ENCODE results near the gene CSMD2. TPM values are rescaled to one million over a fixed set of nuclear protein-coding genes. Genes with fewer than 3 reads are reported as not detected.

CSMD2 gene
- total and polyA plus RNA-seq, 12 donors = 0.35 to 5.1 (median 1.5) TPM

- DNase-seq = no peak
- Histone ChIP-seq H3K4me3 (no peak overlapping the region), H3K36me3 (replicated peaks in 1 of 2) (no peaks in the 10 kb centered on the region), H3K4me1 (replicated peaks in 1 of 2) (no peaks in the 10 kb centered on the region), H3K27ac (no peak overlapping the region), H3K27me3 (no peaks in the 10 kb centered on the region), H3K9me3 (replicated peaks in 1 of 3) (no peaks in the 10 kb centered on the region)
- intact Hi-C loops (cut with DNase I) = no loop called here
- WGBS, 4 donors = 88 to 92% (median 90%) methylated on average over 4 of the region's 4 CpGs
- no peak for TF ChIP-seq CTCF (IDR thresholded peaks at IDR 0.05)
- TF ChIP-seq POLR2A (IDR thresholded peaks at IDR 0.05) = no peak
These were observed 538.2 kb downstream of the CSMD2 start for GRCh38 chr1:33626801-33627200.

- no peak for TF ChIP-seq CTCF (IDR thresholded peaks at IDR 0.05)
- TF ChIP-seq POLR2A (IDR thresholded peaks at IDR 0.05) = no peak
- no peaks in the 10 kb centered on the region for H3K9me3 ChIP-seq (replicated peaks in 1 of 3)
- no peaks in the 10 kb centered on the region for H3K27me3 ChIP-seq
- H3K4me3 ChIP-seq = no peak overlapping the region
- H3K27ac ChIP-seq = no peak overlapping the region
- 90 to 94% (median 93%) methylated on average over 22 to 35 of the region's 35 CpGs for WGBS, 4 donors
- intact Hi-C loops (cut with DNase I) = no loop called here
- H3K4me1 ChIP-seq (replicated peaks in 1 of 2) = no peaks in the 10 kb centered on the region
- no peak for DNase-seq
- no peaks in the 10 kb centered on the region for H3K36me3 ChIP-seq (replicated peaks in 1 of 2)
These were observed 539.8 kb downstream of the CSMD2 start for GRCh38 chr1:33624991-33625870.

GRCh38 chr1:33624261-33624990 is 540.6 kb downstream of the CSMD2 start:
- WGBS, 4 donors = 90 to 97% (median 93%) methylated on average over 15 to 25 of the region's 25 CpGs
- no peak overlapping the region for H3K27ac ChIP-seq
- H3K4me3 ChIP-seq = no peak overlapping the region
- no peaks in the 10 kb centered on the region for H3K4me1 ChIP-seq (replicated peaks in 1 of 2)
- no peaks in the 10 kb centered on the region for H3K27me3 ChIP-seq
- DNase-seq = no peak
- intact Hi-C loops (cut with DNase I) = no loop called here
- TF ChIP-seq POLR2A (IDR thresholded peaks at IDR 0.05) = no peak
- no peak for TF ChIP-seq CTCF (IDR thresholded peaks at IDR 0.05)
- no peaks in the 10 kb centered on the region for H3K36me3 ChIP-seq (replicated peaks in 1 of 2)
- no peaks in the 10 kb centered on the region for H3K9me3 ChIP-seq (replicated peaks in 1 of 3)

GRCh38 chr1:33623811-33624210 is 541.2 kb downstream of the CSMD2 start:
- intact Hi-C loops (cut with DNase I) = no loop called here
- WGBS, 4 donors = 84 to 88% (median 86%) methylated on average over 4 of the region's 4 CpGs
- Histone ChIP-seq H3K36me3 (replicated peaks in 1 of 2) (no peaks in the 10 kb centered on the region), H3K27me3 (no peaks in the 10 kb centered on the region), H3K4me3 (no peak overlapping the region), H3K9me3 (replicated peaks in 1 of 3) (no peaks in the 10 kb centered on the region), H3K4me1 (replicated peaks in 1 of 2) (no peaks in the 10 kb centered on the region), H3K27ac (no peak overlapping the region)
- TF ChIP-seq POLR2A (IDR thresholded peaks at IDR 0.05) (no peak), CTCF (IDR thresholded peaks at IDR 0.05) (no peak)
- no peak for DNase-seq
